Breast epithelium (tissue), 3 donors: Measurements from ENCODE around the gene TLDC2.
"Not testable (repeated sequence)": the region's sequence is repeated elsewhere in the genome, so short reads cannot be mapped to it uniquely, and the experiment has no call there.

Experiments used
- CTCF ChIP-seq, 3 donors: fragments of 450-650 bp; IDR thresholded peaks; one replicate each; pipeline ENCODE4 v1.5.1; 2016 to 2017; ENCODE audit warnings: antibody characterized with exemption in 3 of 3, mild to moderate bottlenecking in 3 of 3, moderate library complexity in 3 of 3
- POLR2AphosphoS5 ChIP-seq, 3 donors: sonication (generic); formaldehyde crosslinking; IDR thresholded peaks; one replicate each; pipeline ENCODE4 v1.6.1; 2017; ENCODE audit warnings: antibody characterized with exemption in 3 of 3

DNA sequence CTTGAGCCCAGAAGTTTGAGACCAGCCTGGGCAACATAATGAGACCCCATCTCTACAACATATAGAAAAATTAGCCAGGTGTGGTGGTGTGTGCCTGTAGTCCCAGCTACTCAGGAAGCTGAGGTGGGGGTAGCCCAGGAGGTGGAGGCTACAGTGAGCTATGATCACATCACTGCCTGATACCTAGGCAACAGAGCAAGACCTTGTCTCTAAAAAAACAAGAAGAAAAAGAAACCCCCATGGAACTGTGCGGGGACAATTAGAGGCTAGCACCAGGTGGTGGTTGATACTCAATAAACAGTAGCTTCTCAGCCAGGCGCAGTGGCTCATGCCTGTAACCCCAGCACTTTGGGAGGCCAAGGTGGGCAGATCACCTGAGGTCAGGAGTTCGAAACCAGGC is 37.6 kb upstream of the TLDC2 start:
- not testable (repeated sequence) for TF ChIP-seq CTCF, POLR2AphosphoS5 (IDR thresholded peaks at IDR 0.05)
